Measurements from ENCODE around the gene ITGB5. TPM values are rescaled to one million over a fixed set of nuclear protein-coding genes. Genes with fewer than 3 reads are reported as not detected.

ITGB5 gene
- total RNA-seq, 1 donor from 2014 or later, result 95.1 TPM

GRCh38 chr3:124826703-124827102 is 60.5 kb downstream of the ITGB5 start:
- Histone ChIP-seq H3K4me1 (peaks cover 4% of the 10 kb centered on the region), H3K4me3 (no peak overlapping the region), H3K27me3 (no peaks in the 10 kb centered on the region), H3K27ac (no peak overlapping the region), H3K9me3 (no peaks in the 10 kb centered on the region), H3K36me3 (no peaks in the 10 kb centered on the region)
- intact Hi-C loops (cut with DNase I), result no loop called here
- ATAC-seq, result no peak
- TF ChIP-seq, protein P1, sequence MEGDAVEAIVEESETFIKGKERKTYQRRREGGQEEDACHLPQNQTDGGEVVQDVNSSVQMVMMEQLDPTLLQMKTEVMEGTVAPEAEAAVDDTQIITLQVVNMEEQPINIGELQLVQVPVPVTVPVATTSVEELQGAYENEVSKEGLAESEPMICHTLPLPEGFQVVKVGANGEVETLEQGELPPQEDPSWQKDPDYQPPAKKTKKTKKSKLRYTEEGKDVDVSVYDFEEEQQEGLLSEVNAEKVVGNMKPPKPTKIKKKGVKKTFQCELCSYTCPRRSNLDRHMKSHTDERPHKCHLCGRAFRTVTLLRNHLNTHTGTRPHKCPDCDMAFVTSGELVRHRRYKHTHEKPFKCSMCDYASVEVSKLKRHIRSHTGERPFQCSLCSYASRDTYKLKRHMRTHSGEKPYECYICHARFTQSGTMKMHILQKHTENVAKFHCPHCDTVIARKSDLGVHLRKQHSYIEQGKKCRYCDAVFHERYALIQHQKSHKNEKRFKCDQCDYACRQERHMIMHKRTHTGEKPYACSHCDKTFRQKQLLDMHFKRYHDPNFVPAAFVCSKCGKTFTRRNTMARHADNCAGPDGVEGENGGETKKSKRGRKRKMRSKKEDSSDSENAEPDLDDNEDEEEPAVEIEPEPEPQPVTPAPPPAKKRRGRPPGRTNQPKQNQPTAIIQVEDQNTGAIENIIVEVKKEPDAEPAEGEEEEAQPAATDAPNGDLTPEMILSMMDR (IDR thresholded peaks at IDR 0.05), result no peak
- no peak for DNase-seq

DNA sequence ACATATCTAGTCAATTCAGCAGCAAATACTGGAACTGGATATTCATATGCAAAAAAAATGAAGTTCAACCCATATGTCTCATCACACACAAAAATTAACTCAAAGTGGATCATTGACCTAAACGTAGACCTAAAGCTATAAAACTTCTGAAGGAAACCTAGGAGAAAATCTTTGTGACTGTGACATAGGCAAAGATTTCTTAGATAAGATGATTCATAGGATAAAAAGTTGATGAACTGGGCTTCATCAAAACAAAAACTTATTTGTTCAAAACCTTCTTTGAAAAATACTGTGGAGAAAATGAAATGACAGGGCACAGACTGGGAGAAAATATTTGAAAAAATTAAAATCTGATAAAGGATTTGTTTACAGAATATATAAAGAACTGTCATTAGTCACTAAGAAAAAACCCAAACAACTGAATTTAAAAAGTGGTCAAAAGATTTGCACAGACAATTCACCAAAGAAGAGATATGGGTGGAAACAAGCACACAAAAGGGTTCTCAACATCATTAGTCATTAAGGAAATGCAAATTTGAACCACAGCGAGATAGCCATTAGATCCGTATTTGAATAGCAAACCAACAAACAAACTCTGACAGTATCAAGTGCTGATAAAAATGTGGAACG is 62.8 kb downstream of the ITGB5 start:
- intact Hi-C loops (cut with DNase I), result no loop called here
- no peak overlapping the region for H3K27ac ChIP-seq
- TF ChIP-seq, protein P1 (IDR thresholded peaks at IDR 0.05), result no peak
- H3K27me3 ChIP-seq, result no peaks in the 10 kb centered on the region
- H3K4me1 ChIP-seq, result peaks cover 4% of the 10 kb centered on the region
- ATAC-seq, result no peak
- DNase-seq, result no peak
- no peak overlapping the region for H3K4me3 ChIP-seq
- H3K36me3 ChIP-seq, result no peaks in the 10 kb centered on the region
- H3K9me3 ChIP-seq, result no peaks in the 10 kb centered on the region

DNA sequence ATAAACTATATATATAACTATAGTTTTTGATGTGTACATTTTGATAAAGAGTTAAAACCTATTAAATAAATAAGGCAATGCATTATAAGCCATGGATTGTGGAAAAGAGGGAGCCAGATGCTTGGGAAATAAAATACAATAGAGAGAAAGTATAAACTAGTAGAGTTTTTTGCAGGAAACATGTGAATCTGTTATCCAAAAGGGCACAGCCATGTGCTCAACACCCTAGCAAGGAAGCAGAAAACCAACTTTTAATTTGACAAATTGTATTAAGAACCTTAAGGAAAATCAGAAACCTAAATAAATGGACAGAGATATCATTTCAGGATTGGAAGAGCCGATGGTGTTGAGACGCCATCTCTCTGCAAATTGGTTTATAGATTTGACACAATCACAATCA is 63.5 kb downstream of the ITGB5 start:
- H3K4me1 ChIP-seq, result peaks cover 4% of the 10 kb centered on the region
- no peaks in the 10 kb centered on the region for H3K9me3 ChIP-seq
- intact Hi-C loops (cut with DNase I), result no loop called here
- DNase-seq (no peak), ATAC-seq (no peak)
- TF ChIP-seq, protein P1 (IDR thresholded peaks at IDR 0.05), result no peak
- no peak overlapping the region for H3K4me3 ChIP-seq
- no peaks in the 10 kb centered on the region for H3K36me3 ChIP-seq
- H3K27me3 ChIP-seq, result no peaks in the 10 kb centered on the region
- H3K27ac ChIP-seq, result no peak overlapping the region

DNA sequence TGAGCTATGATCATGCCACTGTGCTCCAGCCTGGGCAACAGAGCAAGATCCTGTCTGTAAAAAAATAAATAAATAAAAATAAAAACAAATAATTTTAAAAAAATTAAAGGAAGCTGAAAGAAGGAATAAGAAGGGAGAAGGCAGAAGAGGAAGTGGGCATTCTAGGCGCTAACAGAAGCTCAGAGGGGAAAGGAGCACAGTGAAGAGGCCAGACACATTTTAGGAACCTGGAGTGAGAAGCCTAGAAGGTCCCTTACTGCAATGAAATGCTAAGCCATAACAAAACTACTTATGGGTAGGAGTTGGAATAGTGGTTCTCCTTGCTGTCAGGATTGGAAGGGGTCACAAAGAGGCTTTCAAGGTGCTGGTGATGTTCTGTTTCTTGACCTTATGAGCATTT is 64.0 kb downstream of the ITGB5 start:
- intact Hi-C loops (cut with DNase I), result no loop called here
- TF ChIP-seq, protein P1 (IDR thresholded peaks at IDR 0.05), result no peak
- DNase-seq (no peak), ATAC-seq (peak; percentile 58)
- Histone ChIP-seq H3K4me1 (peaks cover 4% of the 10 kb centered on the region), H3K27me3 (no peaks in the 10 kb centered on the region), H3K4me3 (no peak overlapping the region), H3K9me3 (no peaks in the 10 kb centered on the region), H3K36me3 (no peaks in the 10 kb centered on the region), H3K27ac (no peak overlapping the region)

DNA sequence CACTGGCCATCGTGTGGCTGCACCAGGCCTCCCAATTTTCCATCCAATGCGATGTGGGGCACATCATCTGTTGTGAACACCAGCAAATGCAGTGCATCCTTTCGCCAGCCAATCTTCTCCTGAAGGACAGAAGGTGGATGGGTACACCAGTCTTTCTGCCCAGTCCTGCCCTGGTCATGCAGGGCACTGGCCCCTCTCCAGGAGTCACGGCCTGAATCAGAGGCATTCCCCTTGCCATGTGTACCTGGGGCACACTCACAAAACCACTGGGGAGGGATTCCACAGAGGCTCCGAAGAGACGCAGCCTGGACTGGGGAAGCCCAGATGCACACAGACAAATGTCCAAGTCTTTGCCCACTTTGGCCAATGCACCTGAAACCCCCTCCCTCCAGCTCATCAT is 65.8 kb downstream of the ITGB5 start:
- Histone ChIP-seq H3K27me3 (no peaks in the 10 kb centered on the region), H3K4me3 (no peak overlapping the region), H3K9me3 (no peaks in the 10 kb centered on the region), H3K4me1 (peaks cover 2% of the 10 kb centered on the region), H3K27ac (no peak overlapping the region), H3K36me3 (no peaks in the 10 kb centered on the region)
- ATAC-seq, result no peak
- intact Hi-C loops (cut with DNase I), result no loop called here
- DNase-seq, result no peak
- TF ChIP-seq, protein P1 (IDR thresholded peaks at IDR 0.05), result no peak
